HepG2 (cell line): ENCODE data around the gene CD244.

ENCODE experiments used
- BCL6 ChIP-seq: IDR thresholded peaks from 2 replicates; pipeline ENCODE4 v1.6.1; 2016; ENCODE audit warnings: missing genetic modification reagents, missing compliant biosample characterization
- EZH2 ChIP-seq: conservative IDR thresholded peaks from 2 replicates; pipeline ENCODE4 v1.6.1; 2012; ENCODE audit warnings: mild to moderate bottlenecking, low read depth, low read length, moderate library complexity
- NCOA1 ChIP-seq: sonication (generic); formaldehyde crosslinking; IDR thresholded peaks from 2 replicates; pipeline ENCODE4 v1.9.0; 2021; ENCODE audit warnings: missing genetic modification reagents
- ZNF432 ChIP-seq: sonication (generic); formaldehyde crosslinking; IDR thresholded peaks from 2 replicates; pipeline ENCODE4 v1.5.0; 2020; ENCODE audit warnings: missing genetic modification reagents, mild to moderate bottlenecking, borderline replicate concordance

GRCh38 chr1:160807247-160807646, 55.4 kb downstream of the CD244 start:
- TF ChIP-seq EZH2 (no peak), BCL6 (CRISPR knock-in tag) (no peak), ZNF432 (CRISPR knock-in tag) (no peak), NCOA1 (CRISPR knock-in tag) (no peak)
